Measurements from ENCODE around the gene DRD2. TPM values are rescaled to one million over a fixed set of nuclear protein-coding genes. Genes with fewer than 3 reads are reported as not detected.

The DRD2 gene
- total and polyA plus RNA-seq, 2 of the 13 experiments (the other 11 are each of a cell fraction or from before 2014, with no cell fraction given) = not detected

- Histone ChIP-seq H3K4me3 (replicated peaks in 1 of 3; ENCODE audit: insufficient read depth in 1 of 3, low read depth in 2 of 3, low read length in 3 of 3) (no peak overlapping the region), H4K20me1 (ENCODE audit: insufficient read depth, low read length) (no peaks in the 10 kb centered on the region), H3K9ac (ENCODE audit: insufficient read depth, low read depth, low read length) (no peak overlapping the region), H2AFZ (ENCODE audit: low read length) (no peak overlapping the region), H3K79me2 (ENCODE audit: insufficient read depth, low read length) (no peaks in the 10 kb centered on the region), H3K4me2 (ENCODE audit: low read depth, low read length) (no peak overlapping the region), H3K4me1 (ENCODE audit: insufficient read depth, low read length) (no peaks in the 10 kb centered on the region), H3K9me3 (ENCODE audit: low read length) (no peaks in the 10 kb centered on the region), H3K27me3 (ENCODE audit: control insufficient read depth in 1 of 2, insufficient read depth in 2 of 2, low read length in 2 of 2) (no peaks in the 10 kb centered on the region), H3K27ac (ENCODE audit: extremely low read length, insufficient read depth, low read length) (no peak overlapping the region), H3K36me3 (replicated peaks in 1 of 2; ENCODE audit: control insufficient read depth in 1 of 2, insufficient read depth in 2 of 2, low read length in 2 of 2) (no peaks in the 10 kb centered on the region)
- 69% methylated on average over 3 of the region's 3 CpGs for WGBS (ENCODE audit: low lambda C conversion rate)
- in situ Hi-C loops (cut with HindIII; ENCODE audit: extremely low pct_ligation_motif_present, low pct_unique_long_range_greater_than_20kb) (no loop called here), intact Hi-C loops (cut with micrococcal nuclease; ENCODE audit: unreplicated experiment) (no loop called here)
- POLR2A ChIA-PET = no interaction called here
- no peak for DNase-seq (ENCODE audit: low spot score)
- TF ChIP-seq TSC22D2 (CRISPR knock-in tag; IDR thresholded peaks at IDR 0.05; ENCODE audit: borderline replicate concordance) = no peak
- TF ChIP-seq HOXA3 (CRISPR knock-in tag; IDR thresholded peaks at IDR 0.05) = no peak
- TF ChIP-seq PTBP1 (IDR thresholded peaks at IDR 0.05; ENCODE audit: low read depth, low read length, poor library complexity, severe bottlenecking) = no peak
- TF ChIP-seq MNT (IDR thresholded peaks at IDR 0.05) = no peak
- no peak for TF ChIP-seq ZNF414 (CRISPR knock-in tag; IDR thresholded peaks at IDR 0.05)
- no peak for TF ChIP-seq ZNF777 (CRISPR knock-in tag; IDR thresholded peaks at IDR 0.05)
- no peak for TF ChIP-seq SP5 (CRISPR knock-in tag; IDR thresholded peaks at IDR 0.05; ENCODE audit: borderline replicate concordance, low read depth)
- CTCF ChIA-PET (ENCODE audit: low intra/inter-chr PET ratio, low total read pairs) = no interaction called here
- FAIRE-seq = no peak
- BruUV-seq (replicated peaks) = no TSS peak
- no peak for ATAC-seq
Measured at GRCh38 chr11:113385749-113386148, 89.4 kb downstream of the DRD2 start.

- FAIRE-seq = no peak
- peak; percentile 41; the same call in 1 of the 3 replicates for ATAC-seq
- DNase-seq (ENCODE audit: low spot score) = peak; percentile 29
Measured at GRCh38 chr11:113384551-113384950, 90.6 kb downstream of the DRD2 start.

More at GRCh38 chr11:113384551-113384950, 90.6 kb downstream of the DRD2 start:
- H3K4me3 ChIP-seq (replicated peaks in 1 of 3; ENCODE audit: insufficient read depth in 1 of 3, low read depth in 2 of 3, low read length in 3 of 3) = no peak overlapping the region
- H3K36me3 ChIP-seq (replicated peaks in 1 of 2; ENCODE audit: control insufficient read depth in 1 of 2, insufficient read depth in 2 of 2, low read length in 2 of 2) = no peaks in the 10 kb centered on the region
- ChIA-PET CTCF (ENCODE audit: low intra/inter-chr PET ratio, low total read pairs) (no interaction called here), POLR2A (no interaction called here)
- no peak overlapping the region for H3K27ac ChIP-seq (ENCODE audit: extremely low read length, insufficient read depth, low read length)
- no peaks in the 10 kb centered on the region for H3K27me3 ChIP-seq (ENCODE audit: control insufficient read depth in 1 of 2, insufficient read depth in 2 of 2, low read length in 2 of 2)
- no peak overlapping the region for H3K9ac ChIP-seq (ENCODE audit: insufficient read depth, low read depth, low read length)
- intact Hi-C loops (cut with micrococcal nuclease; ENCODE audit: unreplicated experiment) (no loop called here), in situ Hi-C loops (cut with HindIII; ENCODE audit: extremely low pct_ligation_motif_present, low pct_unique_long_range_greater_than_20kb) (no loop called here)
- H3K4me2 ChIP-seq (ENCODE audit: low read depth, low read length) = no peak overlapping the region
- 5% methylated on average over 3 of the region's 3 CpGs for WGBS (ENCODE audit: low lambda C conversion rate)
- BruUV-seq (replicated peaks) = no TSS peak
- no peaks in the 10 kb centered on the region for H4K20me1 ChIP-seq (ENCODE audit: insufficient read depth, low read length)
- H3K9me3 ChIP-seq (ENCODE audit: low read length) = no peaks in the 10 kb centered on the region
- no peaks in the 10 kb centered on the region for H3K79me2 ChIP-seq (ENCODE audit: insufficient read depth, low read length)
- TF ChIP-seq HNRNPL (IDR thresholded peaks at IDR 0.05; ENCODE audit: low read depth, low read length) (no peak), MTERF4 (CRISPR knock-in tag; IDR thresholded peaks at IDR 0.05) (no peak), ZNF33A (CRISPR knock-in tag; IDR thresholded peaks at IDR 0.05; ENCODE audit: borderline replicate concordance) (no peak), THYN1 (CRISPR knock-in tag; IDR thresholded peaks at IDR 0.05; ENCODE audit: borderline replicate concordance, low read depth) (no peak), FIP1L1 (IDR thresholded peaks at IDR 0.05; ENCODE audit: borderline replicate concordance, insufficient read depth, low read depth, low read length) (no peak), IRF9 (CRISPR knock-in tag; IDR thresholded peaks at IDR 0.05; ENCODE audit: borderline replicate concordance) (no peak)
- H2AFZ ChIP-seq (ENCODE audit: low read length) = no peak overlapping the region
- no peaks in the 10 kb centered on the region for H3K4me1 ChIP-seq (ENCODE audit: insufficient read depth, low read length)
